Measurements from ENCODE around the gene ARMH4. TPM values are rescaled to one million over a fixed set of nuclear protein-coding genes. Genes with fewer than 3 reads are reported as not detected.

Gene ARMH4
- total RNA-seq, 5 donors from 2014 or later (not counting 1 experiment from before 2014, with no cell fraction given), result not detected

DNA sequence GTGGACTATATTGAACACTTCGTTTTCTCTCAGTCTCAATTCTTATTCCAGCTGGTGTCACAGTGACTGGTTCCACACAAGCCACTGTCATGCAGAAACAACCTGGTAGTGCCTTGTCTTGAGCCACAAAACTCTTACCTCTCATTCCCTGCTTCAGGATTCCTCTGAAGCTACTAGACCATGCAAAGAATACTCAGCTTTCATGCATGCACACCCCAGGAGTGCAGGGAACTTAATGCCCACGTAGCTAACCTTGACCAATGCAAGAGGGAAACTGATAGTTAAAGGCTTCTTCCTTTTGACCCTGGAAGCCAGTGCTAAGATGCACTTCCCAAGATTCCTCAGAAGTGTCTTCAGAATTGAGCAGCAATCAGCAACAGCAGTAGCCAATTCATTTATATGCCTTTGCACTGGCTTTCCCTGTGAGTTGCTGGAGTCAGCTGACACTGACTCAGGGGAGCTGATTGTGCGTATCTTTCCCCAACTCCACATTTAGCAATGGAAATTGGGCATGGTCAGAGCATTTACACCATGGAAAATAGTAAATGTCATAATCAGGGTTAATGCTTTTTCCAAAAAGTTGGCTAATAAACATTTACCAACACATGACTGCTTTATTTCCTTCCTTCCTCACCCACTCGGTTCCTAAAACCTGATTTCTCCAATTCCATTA is 172.5 kb downstream of the ARMH4 start:
- no peaks in the 10 kb centered on the region for H3K36me3 Mint-ChIP-seq
- no peak overlapping the region for H3K4me3 Mint-ChIP-seq
- H3K27me3 Mint-ChIP-seq, result peaks cover 0 to 19% of the 10 kb centered on the region in 2 donors
- POLR2A ChIA-PET, result no interaction called here
- H3K4me1 Mint-ChIP-seq, result no peaks in the 10 kb centered on the region
- no peaks in the 10 kb centered on the region for H3K36me3 ChIP-seq (ENCODE audit: control insufficient read depth in 2 of 2, extremely low read depth in 1 of 2, insufficient read depth in 1 of 2, low read length in 1 of 2)
- DNase-seq (no peak), ATAC-seq (replicated peaks in 1 of 4) (no peak)
- CTCF ChIA-PET, result no interaction called here
- peaks cover 0 to 4% (median 0%) of the 10 kb centered on the region in 3 donors for H3K9me3 Mint-ChIP-seq
- H3K27me3 ChIP-seq (replicated peaks in 1 of 2; ENCODE audit: control insufficient read depth in 2 of 2, extremely low read depth in 1 of 2, insufficient read depth in 2 of 2, low read length in 1 of 2), result peaks cover 0 to 6% of the 10 kb centered on the region in 2 experiments
- H3K27ac Mint-ChIP-seq, result no peak overlapping the region
- H3K9me3 ChIP-seq, result no peaks in the 10 kb centered on the region
- H3K4me1 ChIP-seq (ENCODE audit: control insufficient read depth in 1 of 2, extremely low read depth in 1 of 2, insufficient read depth in 2 of 2, low read length in 2 of 2), result no peaks in the 10 kb centered on the region
- 61% methylated on average over 3 of the region's 4 CpGs for WGBS (ENCODE audit: insufficient coverage)
- H3K4me3 ChIP-seq (ENCODE audit: control insufficient read depth in 1 of 2, extremely low read depth in 1 of 2, low read length in 1 of 2), result no peak overlapping the region
- H3K27ac ChIP-seq (ENCODE audit: low read length), result no peak overlapping the region

DNA sequence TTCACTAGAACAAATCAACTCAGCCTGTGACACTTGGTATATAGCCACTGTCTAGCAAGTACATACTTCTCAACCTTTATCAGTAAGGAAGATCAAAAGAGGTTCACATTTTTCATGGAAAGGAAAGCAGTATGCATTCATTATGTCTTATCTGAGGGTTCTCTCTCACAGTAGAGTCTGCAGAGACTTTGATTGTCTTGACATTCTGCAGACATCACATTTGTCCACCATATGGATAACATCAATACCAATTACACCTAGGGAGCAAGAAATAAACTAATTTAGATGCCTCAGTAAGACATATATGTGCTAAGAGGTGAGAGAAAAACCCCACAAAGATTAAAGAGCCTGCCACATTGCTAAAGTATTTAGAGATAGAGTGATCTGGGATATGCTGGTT is 175.3 kb downstream of the ARMH4 start:
- Mint-ChIP-seq H3K9me3 (peaks cover 0 to 4% (median 0%) of the 10 kb centered on the region in 3 donors), H3K27ac (no peak overlapping the region), H3K36me3 (no peaks in the 10 kb centered on the region), H3K4me3 (no peak overlapping the region), H3K4me1 (no peaks in the 10 kb centered on the region), H3K27me3 (peaks cover 0 to 13% of the 10 kb centered on the region in 2 donors)
- Histone ChIP-seq H3K9me3 (no peaks in the 10 kb centered on the region), H3K27me3 (replicated peaks in 1 of 2; ENCODE audit: control insufficient read depth in 2 of 2, extremely low read depth in 1 of 2, insufficient read depth in 2 of 2, low read length in 1 of 2) (peaks cover 0 to 3% of the 10 kb centered on the region in 2 experiments), H3K27ac (ENCODE audit: low read length) (no peak overlapping the region), H3K4me3 (ENCODE audit: control insufficient read depth in 1 of 2, extremely low read depth in 1 of 2, low read length in 1 of 2) (no peak overlapping the region), H3K36me3 (ENCODE audit: control insufficient read depth in 2 of 2, extremely low read depth in 1 of 2, insufficient read depth in 1 of 2, low read length in 1 of 2) (no peaks in the 10 kb centered on the region), H3K4me1 (ENCODE audit: control insufficient read depth in 1 of 2, extremely low read depth in 1 of 2, insufficient read depth in 2 of 2, low read length in 2 of 2) (no peaks in the 10 kb centered on the region)
- ChIA-PET CTCF (no interaction called here), POLR2A (no interaction called here)
- ATAC-seq (replicated peaks in 1 of 4) (no peak), DNase-seq (no peak)

DNA sequence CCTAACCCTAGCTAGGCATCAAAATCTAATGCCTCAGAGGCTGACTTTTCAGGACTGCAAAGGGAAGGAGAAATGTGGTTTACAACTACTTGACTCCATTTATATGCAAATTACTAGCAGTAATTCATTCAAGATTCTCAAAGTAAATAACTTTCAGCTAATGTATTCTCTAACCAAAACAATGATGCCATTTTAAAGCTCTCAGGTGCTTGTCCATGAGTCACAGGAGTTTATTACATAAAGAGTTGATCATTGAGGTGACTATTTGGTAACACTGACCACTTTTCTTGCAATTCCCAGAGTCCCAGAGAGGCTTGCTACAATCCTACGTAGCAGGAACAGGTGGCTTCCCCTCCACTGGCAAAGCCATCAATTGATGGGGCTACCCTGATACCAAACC is 177.1 kb downstream of the ARMH4 start:
- no peak overlapping the region for H3K27ac Mint-ChIP-seq
- Histone ChIP-seq H3K27ac (ENCODE audit: low read length) (no peak overlapping the region), H3K4me3 (ENCODE audit: control insufficient read depth in 1 of 2, extremely low read depth in 1 of 2, low read length in 1 of 2) (no peak overlapping the region), H3K9me3 (no peaks in the 10 kb centered on the region), H3K27me3 (replicated peaks in 1 of 2; ENCODE audit: control insufficient read depth in 2 of 2, extremely low read depth in 1 of 2, insufficient read depth in 2 of 2, low read length in 1 of 2) (peaks cover 0 to 3% of the 10 kb centered on the region in 2 experiments), H3K4me1 (ENCODE audit: control insufficient read depth in 1 of 2, extremely low read depth in 1 of 2, insufficient read depth in 2 of 2, low read length in 2 of 2) (no peaks in the 10 kb centered on the region), H3K36me3 (ENCODE audit: control insufficient read depth in 2 of 2, extremely low read depth in 1 of 2, insufficient read depth in 1 of 2, low read length in 1 of 2) (no peaks in the 10 kb centered on the region)
- no peaks in the 10 kb centered on the region for H3K36me3 Mint-ChIP-seq
- peaks cover 2 to 17% of the 10 kb centered on the region in 2 donors for H3K27me3 Mint-ChIP-seq
- WGBS (ENCODE audit: insufficient coverage), result no CpG with 5 or more reads among the region's 1 CpG
- ChIA-PET CTCF (no interaction called here), POLR2A (no interaction called here)
- no peak for DNase-seq
- peaks cover 0 to 4% (median 0%) of the 10 kb centered on the region in 3 donors for H3K9me3 Mint-ChIP-seq
- ATAC-seq (replicated peaks in 1 of 4), result no peak
- no peaks in the 10 kb centered on the region for H3K4me1 Mint-ChIP-seq
- no peak overlapping the region for H3K4me3 Mint-ChIP-seq

DNA sequence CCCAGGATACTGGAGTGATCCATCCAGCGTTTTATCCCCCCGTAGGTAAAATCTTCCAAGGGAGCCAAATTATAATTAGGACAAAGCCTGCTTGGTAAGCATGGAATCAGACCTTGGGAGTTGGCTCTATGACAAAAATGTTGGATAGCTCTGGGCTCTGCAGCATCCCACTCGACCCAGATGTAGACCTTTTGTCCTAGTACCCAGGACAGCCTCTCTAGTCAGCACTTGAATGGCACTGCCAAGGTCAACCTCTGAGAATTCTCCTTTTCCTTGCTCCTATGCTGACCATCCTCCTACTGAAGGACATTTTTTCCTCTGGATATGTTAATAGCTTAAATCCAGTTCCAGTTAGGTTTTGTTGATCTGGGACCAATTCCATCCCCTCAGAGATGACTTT is 181.4 kb downstream of the ARMH4 start:
- H3K36me3 Mint-ChIP-seq, result no peaks in the 10 kb centered on the region
- Histone ChIP-seq H3K27me3 (replicated peaks in 1 of 2; ENCODE audit: control insufficient read depth in 2 of 2, extremely low read depth in 1 of 2, insufficient read depth in 2 of 2, low read length in 1 of 2) (peaks cover 0 to 3% of the 10 kb centered on the region in 2 experiments), H3K4me3 (ENCODE audit: control insufficient read depth in 1 of 2, extremely low read depth in 1 of 2, low read length in 1 of 2) (no peak overlapping the region), H3K4me1 (ENCODE audit: control insufficient read depth in 1 of 2, extremely low read depth in 1 of 2, insufficient read depth in 2 of 2, low read length in 2 of 2) (no peaks in the 10 kb centered on the region), H3K27ac (ENCODE audit: low read length) (no peak overlapping the region), H3K36me3 (ENCODE audit: control insufficient read depth in 2 of 2, extremely low read depth in 1 of 2, insufficient read depth in 1 of 2, low read length in 1 of 2) (no peaks in the 10 kb centered on the region), H3K9me3 (no peaks in the 10 kb centered on the region)
- no peak overlapping the region for H3K4me3 Mint-ChIP-seq
- H3K9me3 Mint-ChIP-seq, result no peaks in the 10 kb centered on the region
- no peaks in the 10 kb centered on the region for H3K4me1 Mint-ChIP-seq
- ATAC-seq (replicated peaks in 1 of 4) (no peak), DNase-seq (no peak)
- 20% methylated on average over 1 of the region's 3 CpGs for WGBS (ENCODE audit: insufficient coverage)
- POLR2A ChIA-PET, result no interaction called here
- CTCF ChIA-PET, result interaction anchor here in 1 of 2 donors (1.5 kb wide), 1 partner anchor 13 kb away, joined by 3 read pairs; no protein-coding TSS in a partner anchor
- H3K27me3 Mint-ChIP-seq, result peaks cover 2 to 12% of the 10 kb centered on the region in 2 donors
- no peak overlapping the region for H3K27ac Mint-ChIP-seq

DNA sequence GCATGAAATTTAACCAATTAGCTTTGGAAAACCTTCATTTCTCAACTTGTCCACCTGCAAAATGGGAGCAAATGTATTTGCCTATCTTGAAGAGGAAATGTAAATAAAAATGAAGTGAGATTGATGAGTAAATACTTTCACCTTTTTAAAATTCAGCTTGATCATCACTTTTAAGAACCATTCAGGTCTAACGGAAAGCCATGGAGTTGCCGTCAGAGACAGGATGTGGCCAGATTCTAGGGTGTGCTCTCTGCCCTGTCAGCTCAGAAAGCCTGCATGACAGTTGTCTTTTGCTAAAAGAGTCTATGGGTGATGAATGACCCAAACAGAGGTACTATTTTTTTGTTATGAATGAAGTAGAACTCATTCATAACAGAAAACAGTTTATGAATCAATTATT is 181.8 kb downstream of the ARMH4 start:
- no peaks in the 10 kb centered on the region for H3K36me3 Mint-ChIP-seq
- H3K27ac ChIP-seq (ENCODE audit: low read length), result no peak overlapping the region
- POLR2A ChIA-PET, result no interaction called here
- H3K27me3 Mint-ChIP-seq, result peaks cover 2 to 14% of the 10 kb centered on the region in 2 donors
- CTCF ChIA-PET, result interaction anchor here in 1 of 2 donors (1.5 kb wide), 1 partner anchor 14 kb away, joined by 3 read pairs; no protein-coding TSS in a partner anchor
- H3K27ac Mint-ChIP-seq, result no peak overlapping the region
- H3K36me3 ChIP-seq (ENCODE audit: control insufficient read depth in 2 of 2, extremely low read depth in 1 of 2, insufficient read depth in 1 of 2, low read length in 1 of 2), result no peaks in the 10 kb centered on the region
- peaks cover 0 to 3% of the 10 kb centered on the region in 2 experiments for H3K27me3 ChIP-seq (replicated peaks in 1 of 2; ENCODE audit: control insufficient read depth in 2 of 2, extremely low read depth in 1 of 2, insufficient read depth in 2 of 2, low read length in 1 of 2)
- no peaks in the 10 kb centered on the region for H3K9me3 ChIP-seq
- no peak for DNase-seq
- H3K9me3 Mint-ChIP-seq, result no peaks in the 10 kb centered on the region
- H3K4me3 ChIP-seq (ENCODE audit: control insufficient read depth in 1 of 2, extremely low read depth in 1 of 2, low read length in 1 of 2), result no peak overlapping the region
- H3K4me1 Mint-ChIP-seq, result no peaks in the 10 kb centered on the region
- ATAC-seq (replicated peaks in 1 of 4), result no peak
- 19% methylated on average over 2 of the region's 2 CpGs for WGBS (ENCODE audit: insufficient coverage)
- no peak overlapping the region for H3K4me3 Mint-ChIP-seq
- H3K4me1 ChIP-seq (ENCODE audit: control insufficient read depth in 1 of 2, extremely low read depth in 1 of 2, insufficient read depth in 2 of 2, low read length in 2 of 2), result no peaks in the 10 kb centered on the region

DNA sequence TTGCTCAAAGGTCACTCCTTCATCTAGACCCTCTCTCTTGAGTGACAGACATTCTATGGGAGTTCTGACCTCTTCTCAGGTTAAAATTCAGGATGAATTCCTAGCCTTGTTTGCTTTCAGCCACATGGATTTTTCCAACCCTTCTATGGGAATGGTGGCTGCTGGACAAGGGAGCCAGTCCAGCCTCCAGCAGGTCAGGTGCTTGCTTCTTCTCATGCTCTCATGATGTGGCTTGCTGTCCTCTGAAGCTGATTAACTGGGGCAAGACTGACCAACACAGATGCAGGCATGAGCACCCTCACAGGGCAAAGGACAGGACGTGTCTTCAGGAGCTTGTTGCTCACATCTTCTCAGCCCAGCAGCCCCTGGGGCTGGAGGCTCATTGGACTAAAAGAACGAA is 188.9 kb downstream of the ARMH4 start:
- DNase-seq, result no peak
- Histone ChIP-seq H3K4me3 (ENCODE audit: control insufficient read depth in 1 of 2, extremely low read depth in 1 of 2, low read length in 1 of 2) (no peak overlapping the region), H3K9me3 (no peaks in the 10 kb centered on the region), H3K27me3 (replicated peaks in 1 of 2; ENCODE audit: control insufficient read depth in 2 of 2, extremely low read depth in 1 of 2, insufficient read depth in 2 of 2, low read length in 1 of 2) (peaks cover 0 to 12% of the 10 kb centered on the region in 2 experiments), H3K4me1 (ENCODE audit: control insufficient read depth in 1 of 2, extremely low read depth in 1 of 2, insufficient read depth in 2 of 2, low read length in 2 of 2) (no peaks in the 10 kb centered on the region), H3K36me3 (ENCODE audit: control insufficient read depth in 2 of 2, extremely low read depth in 1 of 2, insufficient read depth in 1 of 2, low read length in 1 of 2) (no peaks in the 10 kb centered on the region), H3K27ac (ENCODE audit: low read length) (no peak overlapping the region)
- Mint-ChIP-seq H3K9me3 (no peaks in the 10 kb centered on the region), H3K27ac (no peak overlapping the region), H3K4me1 (no peaks in the 10 kb centered on the region), H3K4me3 (no peak overlapping the region), H3K36me3 (no peaks in the 10 kb centered on the region), H3K27me3 (peaks cover 10 to 11% of the 10 kb centered on the region in 2 donors)
- no peak for ATAC-seq (replicated peaks in 1 of 4)
- CTCF ChIA-PET, result no interaction called here
- POLR2A ChIA-PET, result no interaction called here
- no CpG with 5 or more reads among the region's 2 CpGs for WGBS (ENCODE audit: insufficient coverage)

Data from T-cell (primary cell).